Panc1 (cell line): ENCODE data around the gene TTC9C. TPM values are rescaled to one million over a fixed set of nuclear protein-coding genes. Genes with fewer than 3 reads are reported as not detected.
"Not testable (repeated sequence)": the region's sequence is repeated elsewhere in the genome, so short reads cannot be mapped to it uniquely, and the experiment has no call there.

Experiments used
- ATAC-seq: fragments of 200-7000 bp; cut with Tn5 transposase; 2 replicates; pipeline ENCODE4 v1.9.1; 2020; ENCODE audit warnings: mild to moderate bottlenecking, moderate library complexity
- BruUV-seq: library from RNA; stranded (reverse); fragments of 400-500 nt; replicated peaks from 2 replicates; lab custom pipeline; 2021; lab: Mats Ljungman, UMichigan
- CTCF ChIA-PET: fragments of 300-600 bp; sonication (Branson Sonifier 250); formaldehyde crosslinking; loops from one replicate; lab custom pipeline; 2022; ENCODE audit warnings: antibody characterized with exemption; lab: Charles Lee
- POLR2A ChIA-PET: fragments of 300-600 bp; sonication (Branson Sonifier 250); formaldehyde crosslinking; loops from one replicate; lab custom pipeline; 2022; ENCODE audit warnings: antibody characterized with exemption; lab: Charles Lee
- DNase-seq: peaks from one replicate; pipeline ENCODE4 v3.0.0-alpha.2; 2010; ENCODE audit warnings: low read depth, low spot score
- H3K27ac ChIP-seq: 2 replicates; pipeline ENCODE4 v1.5.1; 2011; ENCODE audit warnings: mild to moderate bottlenecking, low read length, inconsistent platforms
- H3K27me3 ChIP-seq: fragments of 200-500 bp; sonication (Bioruptor generic); 2 replicates; pipeline ENCODE4 v1.6.0; 2014; ENCODE audit warnings: low read length, inconsistent platforms; ENCODE audit not compliant: control insufficient read depth, insufficient read depth
- H3K36me3 ChIP-seq: fragments of 200-500 bp; sonication (Bioruptor generic); 2 replicates; pipeline ENCODE4 v1.5.1; 2014; ENCODE audit warnings: inconsistent platforms, mild to moderate bottlenecking, low read length, moderate library complexity; ENCODE audit not compliant: control insufficient read depth, insufficient read depth
- H3K4me1 ChIP-seq: 2 replicates; pipeline ENCODE4 v1.5.1; 2011; ENCODE audit warnings: inconsistent platforms, mild to moderate bottlenecking, low read length, moderate library complexity; ENCODE audit not compliant: control insufficient read depth, insufficient read depth
- H3K4me3 ChIP-seq, 2 experiments: 2 replicates each; pipeline ENCODE4 v1.5.1; 2011 to 2012; ENCODE audit warnings: low read depth in 2 of 2, low read length in 2 of 2, mild to moderate bottlenecking in 2 of 2, inconsistent platforms in 1 of 2, moderate library complexity in 1 of 2
- H3K9me3 ChIP-seq: fragments of 200-500 bp; sonication (Bioruptor generic); 2 replicates; pipeline ENCODE4 v1.5.1; 2014; ENCODE audit warnings: low read depth, mild to moderate bottlenecking, inconsistent platforms, low read length, moderate library complexity; ENCODE audit not compliant: control insufficient read depth, insufficient read depth
- CTCF ChIP-seq: fragments of 450-650 bp; IDR thresholded peaks from 2 replicates; pipeline ENCODE4 v1.5.1; 2017; ENCODE audit warnings: mild to moderate bottlenecking
- POLR2AphosphoS5 ChIP-seq: IDR thresholded peaks from 2 replicates; pipeline ENCODE4 v1.6.1; 2012; ENCODE audit warnings: mild to moderate bottlenecking, low read depth, low read length, moderate library complexity
- REST ChIP-seq, 2 experiments: IDR thresholded peaks; 2 replicates each; pipeline ENCODE4 v1.6.1; 2011 to 2012; ENCODE audit warnings: low read depth in 2 of 2, control low read depth in 1 of 2, low read length in 1 of 2, mild to moderate bottlenecking in 1 of 2, moderate library complexity in 1 of 2; ENCODE audit not compliant: insufficient read depth in 1 of 2
- SIN3A ChIP-seq: IDR thresholded peaks from 2 replicates; pipeline ENCODE4 v1.6.1; 2012; ENCODE audit warnings: low read depth, mild to moderate bottlenecking, low read length, moderate library complexity, borderline replicate concordance; ENCODE audit not compliant: insufficient read depth
- TCF7L2 ChIP-seq: IDR thresholded peaks from 2 replicates; pipeline ENCODE4 v1.6.1; 2011; ENCODE audit warnings: mild to moderate bottlenecking, low read depth, low read length, inconsistent platforms
- in situ Hi-C: cut with HindIII; loops from 2 replicates; pipeline ENCODE4 v1.10.0; 2016; ENCODE audit warnings: low sequenced_read_pairs, low pct_unique_long_range_greater_than_20kb
- intact Hi-C: fragments of 100-400 bp; cut with micrococcal nuclease; formaldehyde crosslinking; loops from one replicate; pipeline ENCODE4 v1.10.0; 2022; ENCODE audit not compliant: unreplicated experiment
- total RNA-seq: library from RNA; stranded (reverse); gene quantifications from one replicate; pipeline ENCODE4 v1.2.1, GENCODE V29; 2021; ENCODE audit not compliant: unreplicated experiment

Gene TTC9C
- total RNA-seq, 1 experiment from 2014 or later, result 39.4 TPM

GRCh38 chr11:62694455-62695167 is 33.7 kb upstream of the TTC9C start:
- H3K4me3 ChIP-seq, result no peak overlapping the region
- ATAC-seq, result peak; percentile 85
- in situ Hi-C loops, result no loop called here

DNA sequence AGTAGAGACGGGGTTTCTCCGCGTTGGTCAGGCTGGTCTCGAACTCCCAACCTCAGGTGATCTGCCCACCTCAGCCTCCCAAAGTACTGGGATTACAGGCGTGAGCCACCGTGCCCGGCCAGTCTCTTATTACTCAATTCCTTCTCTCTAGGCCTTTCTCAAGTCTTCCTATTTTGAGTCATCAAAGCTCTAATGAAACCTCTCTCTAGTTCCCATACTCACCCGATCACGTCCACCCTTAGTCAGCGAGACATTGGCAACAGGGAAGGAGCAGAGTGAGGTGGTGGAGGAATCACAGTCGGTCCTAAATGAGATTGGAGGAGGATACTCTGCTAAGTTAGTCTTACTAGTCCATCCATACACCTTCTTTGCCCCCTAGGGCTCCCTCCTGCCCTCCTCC is 26.0 kb upstream of the TTC9C start:
- DNase-seq (no peak), ATAC-seq (no peak)
- Histone ChIP-seq H3K36me3 (no peaks in the 10 kb centered on the region; the same call in 1 of the 2 replicates), H3K27ac (no peak overlapping the region), H3K27me3 (no peaks in the 10 kb centered on the region), H3K9me3 (no peaks in the 10 kb centered on the region), H3K4me1 (peaks cover 15% of the 10 kb centered on the region), H3K4me3 (no peak overlapping the region)
- no TSS peak for BruUV-seq
- TF ChIP-seq CTCF, result no peak
- no peak for TF ChIP-seq REST (IDR thresholded peaks at IDR 0.05; ENCODE audit: insufficient read depth in 1 of 2, low read depth in 2 of 2, low read length in 1 of 2)
- TF ChIP-seq TCF7L2, result no peak
- no peak for TF ChIP-seq POLR2AphosphoS5
- no peak for TF ChIP-seq SIN3A
- ChIA-PET POLR2A (interaction anchor here (0.5 to 1.0 kb wide), 2 partner anchors 52 to 103 kb away, joined by 3 read pairs; partner anchors contain the start of gene ZBTB3), CTCF (no interaction called here)
- intact Hi-C loops (no loop called here), in situ Hi-C loops (no loop called here)

More at GRCh38 chr11:62694455-62695167, 33.7 kb upstream of the TTC9C start:
- Histone ChIP-seq H3K36me3 (no peaks in the 10 kb centered on the region), H3K9me3 (no peaks in the 10 kb centered on the region), H3K27me3 (no peaks in the 10 kb centered on the region), H3K27ac (no peak overlapping the region), H3K4me1 (no peaks in the 10 kb centered on the region)
- ChIA-PET POLR2A (interaction anchor here (0.6 kb wide), 1 partner anchor 136 kb away, joined by 3 read pairs; no protein-coding TSS in a partner anchor), CTCF (interaction anchor here (0.7 kb wide), 1 partner anchor 76 kb away, joined by 6 read pairs; no protein-coding TSS in a partner anchor)
- DNase-seq, result peak; percentile 46
- intact Hi-C loops, result no loop called here
- BruUV-seq, result no TSS peak
- TF ChIP-seq TCF7L2 (no peak), POLR2AphosphoS5 (no peak), REST (IDR thresholded peaks at IDR 0.05; ENCODE audit: insufficient read depth in 1 of 2, low read depth in 2 of 2, low read length in 1 of 2) (no peak), CTCF (peak; percentile 90)

- ChIA-PET POLR2A (interaction anchor here (0.6 kb wide), 2 partner anchors 20 to 161 kb away, joined by 6 to 13 read pairs; no protein-coding TSS in a partner anchor), CTCF (interaction anchor here (0.6 kb wide), 1 partner anchor 44 kb away, joined by 6 read pairs; no protein-coding TSS in a partner anchor)
- ATAC-seq, intact Hi-C loops, in situ Hi-C loops, H3K36me3 ChIP-seq, H3K27me3 ChIP-seq, H3K27ac ChIP-seq, BruUV-seq, DNase-seq, H3K9me3 ChIP-seq, H3K4me3 ChIP-seq: not testable (repeated sequence)
- peaks cover 17% of the 10 kb centered on the region for H3K4me1 ChIP-seq
These were observed 24.4 kb upstream of the TTC9C start for GRCh38 chr11:62703921-62704320.
